ENCODE measurements around the gene TYK2.

- no peak for TF ChIP-seq CTCF (IDR thresholded peaks at IDR 0.05)
- TF ChIP-seq POLR2A (IDR thresholded peaks at IDR 0.05): no peak
Observed at GRCh38 chr19:10327793-10328192, 52.6 kb downstream of the TYK2 start.
